Cortex of kidney (tissue), 1 donor: Measurements from ENCODE around the gene CMTM1.
"Not testable (repeated sequence)": the region's sequence is repeated elsewhere in the genome, so short reads cannot be mapped to it uniquely, and the experiment has no call there.

Experiments used
- DNase-seq: peaks from one replicate; lab custom pipeline; 2025; lab: John Stamatoyannopoulos, UW

CMTM1 gene

DNA sequence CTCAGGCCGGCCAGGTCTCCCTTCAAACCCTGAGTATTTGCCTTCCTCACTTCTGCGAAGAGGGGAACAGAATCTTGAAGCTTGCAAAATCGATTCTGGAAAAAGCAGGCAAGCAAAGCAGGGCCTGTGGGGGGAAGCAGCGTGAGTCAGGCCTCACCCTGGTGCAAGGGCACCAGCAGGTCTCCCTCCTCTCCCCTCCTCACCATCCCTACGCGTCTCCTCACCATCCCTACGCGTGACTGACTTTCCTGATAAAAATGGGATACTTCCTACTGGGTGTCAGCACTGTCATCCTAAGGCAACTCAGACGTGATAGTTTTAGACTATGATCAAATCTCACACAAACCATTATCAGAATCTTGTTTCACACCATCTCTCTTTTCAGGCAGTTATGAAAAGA is 50.4 kb downstream of the CMTM1 start:
- DNase-seq = no peak

DNA sequence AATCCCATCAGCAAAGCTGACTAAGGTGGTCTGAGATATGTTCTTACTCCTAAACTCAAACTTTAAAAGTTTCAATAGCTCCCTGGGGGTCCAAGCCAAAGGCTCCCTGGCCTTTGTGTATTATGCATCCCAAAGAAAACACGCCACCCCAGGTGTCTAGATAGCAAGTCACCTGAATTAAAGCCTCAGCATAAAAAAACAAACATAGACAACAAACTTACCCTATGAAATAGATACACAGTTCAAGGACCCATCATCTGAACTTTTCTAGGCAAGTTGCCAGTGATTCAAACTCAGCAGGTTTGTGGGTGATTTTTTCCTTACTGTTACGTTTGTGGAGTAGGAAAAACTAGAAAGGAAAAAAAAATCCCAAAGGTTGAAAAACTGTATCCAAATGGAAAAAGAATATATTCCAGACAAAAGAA is 50.8 kb downstream of the CMTM1 start:
- DNase-seq = no peak

DNA sequence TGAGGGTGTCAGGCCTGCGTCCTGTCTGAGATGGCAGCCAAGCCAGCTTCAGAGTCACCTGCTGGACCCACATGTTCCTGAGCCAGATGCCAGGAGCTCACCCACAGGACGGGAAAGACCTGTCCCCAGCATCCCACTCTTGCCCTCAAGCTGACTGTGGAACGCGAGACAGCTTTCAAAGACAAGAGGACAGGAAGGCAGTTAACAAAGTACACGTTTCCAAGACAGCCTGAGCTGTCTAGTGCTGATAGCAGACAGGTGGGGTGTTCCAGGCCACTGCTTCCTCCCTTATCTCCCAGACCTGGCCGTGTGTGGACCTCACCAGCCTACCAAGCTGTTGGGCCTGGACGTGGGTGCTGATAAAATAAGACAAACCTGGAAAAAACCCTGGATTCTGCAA is 51.5 kb downstream of the CMTM1 start:
- DNase-seq = no peak

DNA sequence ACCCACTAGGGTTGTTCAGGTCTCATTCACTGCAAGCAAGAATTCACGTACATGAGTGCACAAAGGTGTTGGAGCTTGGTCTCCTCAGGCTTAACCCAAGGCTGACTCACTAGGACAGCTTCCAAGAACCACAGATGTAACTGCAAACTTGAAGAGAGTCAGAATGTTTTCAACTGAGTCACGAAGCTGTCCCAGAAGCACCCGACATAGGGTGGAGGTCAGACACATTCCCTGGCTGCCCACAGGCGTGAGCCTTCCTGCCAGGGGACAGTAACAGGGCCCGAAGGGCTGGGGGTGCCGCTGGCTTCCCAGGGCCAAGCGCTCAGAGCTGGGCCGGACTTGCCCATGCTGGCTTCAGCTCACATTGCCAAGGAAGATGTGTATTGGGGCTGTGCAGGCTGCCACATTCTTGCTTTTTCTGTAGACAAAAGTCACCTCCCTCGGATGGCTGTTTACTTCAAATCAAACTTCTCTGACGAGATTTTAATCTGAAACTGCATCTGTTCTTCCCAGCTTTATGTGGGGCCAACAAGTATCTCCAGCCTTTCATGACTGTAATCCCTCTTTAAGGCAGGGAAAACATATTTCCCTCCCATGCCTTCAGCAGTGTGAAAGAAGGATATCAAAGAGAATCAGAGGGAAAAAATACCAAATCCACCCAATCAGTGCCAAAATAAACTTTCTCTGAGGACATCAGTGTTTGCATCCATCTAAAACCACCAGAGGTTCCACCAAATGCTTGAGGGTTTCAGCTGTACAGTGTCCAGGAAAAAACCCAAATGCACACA is 52.5 kb downstream of the CMTM1 start:
- no peak for DNase-seq

GRCh38 chr16:66619534-66620428 is 53.5 kb downstream of the CMTM1 start:
- DNase-seq = no peak

DNA sequence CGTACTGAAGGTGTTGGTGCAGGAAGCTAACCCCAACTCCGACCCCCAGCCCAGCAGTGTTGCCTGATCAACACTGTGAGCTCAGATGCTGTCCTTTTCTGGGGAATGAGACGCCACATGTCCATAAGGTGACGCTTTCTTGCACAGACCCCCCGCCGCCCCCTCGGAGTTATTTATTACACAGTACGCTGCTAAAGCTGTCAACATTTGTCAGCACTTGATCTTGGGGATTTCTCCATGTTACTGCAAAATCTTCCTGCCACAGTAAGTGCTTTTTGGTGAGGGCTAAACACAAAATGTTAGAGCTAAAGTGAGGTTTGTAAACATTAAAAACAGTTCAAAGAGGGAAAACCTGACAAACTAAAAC is 54.2 kb downstream of the CMTM1 start:
- no peak for DNase-seq

DNA sequence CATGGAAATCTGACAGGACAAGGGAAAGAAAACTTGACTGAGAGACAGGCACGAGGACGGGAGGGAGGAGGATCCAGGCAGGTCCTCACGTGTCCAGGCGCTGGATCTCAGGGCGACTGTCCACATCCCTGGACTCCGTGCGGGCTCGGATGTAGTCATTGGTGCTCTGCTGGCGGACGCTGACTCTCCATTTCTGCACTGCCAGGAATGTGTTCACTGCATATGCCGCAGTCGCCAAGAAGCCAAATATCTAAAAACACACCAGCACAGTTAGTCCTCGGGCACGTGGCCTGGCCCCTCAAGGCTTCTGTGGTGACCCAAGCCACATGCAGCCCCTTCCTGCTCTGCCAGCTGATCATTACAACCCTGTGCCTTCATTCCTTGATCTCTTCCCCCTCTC is 55.7 kb downstream of the CMTM1 start:
- DNase-seq = no peak

GRCh38 chr16:66622863-66623262 is 56.6 kb downstream of the CMTM1 start:
- no peak for DNase-seq

DNA sequence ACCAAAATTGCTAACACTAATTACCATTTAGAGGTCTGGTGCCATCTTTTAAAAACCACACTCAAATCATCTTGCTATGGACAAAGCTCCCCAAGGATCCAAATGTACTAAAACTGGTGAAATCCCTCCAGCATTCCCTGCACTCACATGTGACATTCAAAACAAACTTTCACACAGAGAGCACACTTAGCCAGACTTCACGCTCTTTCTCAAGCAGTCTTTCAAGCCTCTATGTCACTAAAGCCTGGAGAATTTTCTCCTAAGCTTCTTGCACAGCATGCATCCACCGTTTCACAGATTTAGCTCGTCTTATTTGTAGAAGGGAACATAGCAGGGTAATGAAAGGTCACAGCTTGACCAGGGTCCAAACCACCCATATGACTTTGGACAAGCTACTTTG is 57.5 kb downstream of the CMTM1 start:
- DNase-seq = no peak

DNA sequence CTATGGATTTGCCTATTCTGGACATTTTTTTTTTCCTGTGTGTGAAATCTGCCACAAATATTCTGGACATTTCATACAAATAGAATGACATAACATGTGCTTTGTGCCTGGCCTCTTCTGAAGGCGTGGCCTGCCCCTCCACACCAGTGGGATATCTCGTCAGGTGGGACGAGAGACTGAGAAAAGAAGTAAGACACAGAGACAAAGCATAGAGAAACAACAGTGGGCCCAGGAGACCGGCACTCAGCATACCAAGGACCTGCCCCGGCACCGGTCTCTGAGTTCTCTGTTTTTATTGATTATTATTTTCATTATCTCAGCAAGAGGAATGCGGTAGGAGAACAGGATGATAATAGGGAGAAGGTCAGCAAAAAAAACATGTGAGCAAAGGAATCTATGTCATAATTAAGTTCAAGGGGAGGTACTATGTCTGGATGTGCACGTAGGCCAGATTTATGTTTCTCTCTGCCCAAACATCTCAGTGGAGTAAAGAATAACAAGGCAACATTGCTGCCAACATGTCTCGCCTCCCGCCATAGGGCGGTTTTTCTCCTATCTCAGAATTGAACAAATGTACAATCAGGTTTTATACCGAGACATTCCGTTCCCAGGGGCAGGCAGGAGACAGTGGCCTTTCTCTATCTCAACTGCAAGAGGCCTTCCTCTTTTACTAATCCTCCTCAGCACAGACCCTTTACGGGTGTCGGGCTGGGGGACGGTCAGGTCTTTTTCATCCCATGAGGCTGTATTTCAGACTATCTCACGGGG is 61.6 kb downstream of the CMTM1 start:
- DNase-seq = not testable (repeated sequence)
